ENCODE data around the gene TMEM258.

TMEM258 gene

DNA sequence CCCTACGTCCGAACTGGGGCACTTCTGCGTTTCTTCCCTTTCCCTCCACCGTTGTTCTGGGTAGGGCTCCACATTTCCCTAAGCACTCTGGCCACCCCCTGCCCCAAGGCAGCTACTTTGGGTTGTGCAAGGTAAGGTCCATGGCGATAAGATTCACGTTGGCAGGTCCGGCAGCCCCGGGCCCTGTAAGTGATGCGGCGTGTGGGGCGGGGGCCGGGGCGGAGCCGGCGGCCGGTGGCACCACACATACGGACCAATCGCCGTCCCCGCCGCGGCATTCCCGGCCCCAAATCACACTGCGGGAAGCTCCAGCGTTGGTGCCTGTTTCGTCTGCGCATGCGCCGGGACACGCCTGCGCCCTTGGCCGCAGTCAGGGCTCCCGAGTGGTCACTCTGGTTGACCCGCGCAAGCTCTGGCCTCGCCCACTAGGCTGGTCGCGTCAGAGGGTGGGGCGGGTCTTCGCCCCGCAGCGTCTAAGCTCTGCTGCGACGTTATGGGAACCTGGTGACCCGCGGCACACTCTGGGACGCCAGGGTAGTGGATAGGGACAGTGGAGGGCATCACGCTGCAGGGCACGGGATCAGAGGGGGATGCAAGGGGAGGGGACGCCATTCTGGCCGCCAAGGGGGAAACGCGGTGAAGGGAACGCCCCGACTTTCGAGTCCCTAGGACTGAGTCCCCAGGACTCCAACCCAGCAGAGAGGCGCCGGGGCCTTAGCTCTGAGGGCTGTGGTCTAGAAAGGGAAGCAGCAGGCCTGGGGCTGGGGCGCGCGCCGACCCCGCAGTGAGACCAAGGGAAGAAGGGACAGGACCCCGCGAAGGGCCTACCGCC, 22.8 kb upstream of the TMEM258 start:
- TF ChIP-seq, protein P1, sequence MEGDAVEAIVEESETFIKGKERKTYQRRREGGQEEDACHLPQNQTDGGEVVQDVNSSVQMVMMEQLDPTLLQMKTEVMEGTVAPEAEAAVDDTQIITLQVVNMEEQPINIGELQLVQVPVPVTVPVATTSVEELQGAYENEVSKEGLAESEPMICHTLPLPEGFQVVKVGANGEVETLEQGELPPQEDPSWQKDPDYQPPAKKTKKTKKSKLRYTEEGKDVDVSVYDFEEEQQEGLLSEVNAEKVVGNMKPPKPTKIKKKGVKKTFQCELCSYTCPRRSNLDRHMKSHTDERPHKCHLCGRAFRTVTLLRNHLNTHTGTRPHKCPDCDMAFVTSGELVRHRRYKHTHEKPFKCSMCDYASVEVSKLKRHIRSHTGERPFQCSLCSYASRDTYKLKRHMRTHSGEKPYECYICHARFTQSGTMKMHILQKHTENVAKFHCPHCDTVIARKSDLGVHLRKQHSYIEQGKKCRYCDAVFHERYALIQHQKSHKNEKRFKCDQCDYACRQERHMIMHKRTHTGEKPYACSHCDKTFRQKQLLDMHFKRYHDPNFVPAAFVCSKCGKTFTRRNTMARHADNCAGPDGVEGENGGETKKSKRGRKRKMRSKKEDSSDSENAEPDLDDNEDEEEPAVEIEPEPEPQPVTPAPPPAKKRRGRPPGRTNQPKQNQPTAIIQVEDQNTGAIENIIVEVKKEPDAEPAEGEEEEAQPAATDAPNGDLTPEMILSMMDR (IDR thresholded peaks at IDR 0.05; ENCODE audit: low read depth, low read length): no peak
- peak; percentile 97 to 99 for DNase-seq (ENCODE audit: low read depth in 2 of 2)
- peak overlapping the region; percentile 84 to 87 for H3K4me3 ChIP-seq (replicated peaks in 1 of 2; ENCODE audit: low read depth in 2 of 2, low read length in 2 of 2)

DNA sequence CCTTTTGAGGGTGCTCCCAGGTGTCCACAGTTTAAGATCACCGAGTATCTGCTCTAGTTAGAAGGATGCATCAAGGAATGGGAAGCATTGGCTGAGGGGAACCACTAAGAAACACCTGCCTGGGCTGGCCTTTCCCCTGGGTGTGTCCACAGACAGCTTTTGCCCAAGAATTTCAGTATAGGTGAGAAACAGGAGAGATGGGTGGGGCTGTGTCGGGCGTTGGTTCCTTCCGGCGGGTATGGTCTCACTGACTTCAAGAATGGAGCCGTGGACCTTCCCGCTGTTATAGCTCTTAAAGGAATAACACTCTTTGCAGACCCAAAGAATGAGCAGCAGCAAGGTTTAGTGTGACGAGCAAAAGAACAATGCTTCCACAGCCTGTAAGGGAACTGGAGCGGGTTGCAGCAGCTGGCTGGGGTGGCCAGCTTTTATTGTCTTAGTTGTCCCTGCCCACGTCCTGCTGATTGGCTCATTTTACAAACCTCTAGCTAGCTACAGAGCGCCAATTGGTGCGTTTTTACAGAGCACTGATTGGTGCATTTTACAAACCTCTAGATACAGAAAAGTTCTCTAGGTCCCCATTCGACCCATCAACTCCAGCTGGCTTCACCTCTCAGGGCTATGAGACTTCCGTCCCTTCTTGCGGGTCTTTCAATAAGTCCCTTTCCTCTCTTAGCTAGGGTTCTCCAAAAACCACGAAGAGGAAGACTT, 22.0 kb upstream of the TMEM258 start:
- peak overlapping the region; percentile 34 to 87 for H3K4me3 ChIP-seq (replicated peaks in 1 of 2; ENCODE audit: low read depth in 2 of 2, low read length in 2 of 2)
- TF ChIP-seq, protein P1 (IDR thresholded peaks at IDR 0.05; ENCODE audit: low read depth, low read length): no peak

GRCh38 chr11:61812736-61813411, 20.5 kb upstream of the TMEM258 start:
- TF ChIP-seq, protein P1 (IDR thresholded peaks at IDR 0.05; ENCODE audit: low read depth, low read length): no peak
- no peak overlapping the region for H3K4me3 ChIP-seq (replicated peaks in 1 of 2; ENCODE audit: low read depth in 2 of 2, low read length in 2 of 2)
- DNase-seq (ENCODE audit: low read depth in 2 of 2): no peak

More for the DNA sequence above, 22.0 kb upstream of the TMEM258 start:
- DNase-seq (ENCODE audit: low read depth in 2 of 2): peak; percentile 40 to 67

GRCh38 chr11:61811831-61812230, 19.4 kb upstream of the TMEM258 start:
- DNase-seq (ENCODE audit: low read depth in 2 of 2): no peak
- H3K4me3 ChIP-seq (replicated peaks in 1 of 2; ENCODE audit: low read depth in 2 of 2, low read length in 2 of 2): no peak overlapping the region
- TF ChIP-seq, protein P1 (IDR thresholded peaks at IDR 0.05; ENCODE audit: low read depth, low read length): no peak

- DNase-seq (ENCODE audit: low read depth in 2 of 2): no peak
- TF ChIP-seq, protein P1 (IDR thresholded peaks at IDR 0.05; ENCODE audit: low read depth, low read length): no peak
- H3K4me3 ChIP-seq (replicated peaks in 1 of 2; ENCODE audit: low read depth in 2 of 2, low read length in 2 of 2): no peak overlapping the region
These were observed 18.3 kb upstream of the TMEM258 start for GRCh38 chr11:61810671-61811175.

GRCh38 chr11:61806785-61807184, 14.4 kb upstream of the TMEM258 start:
- no peak for DNase-seq (ENCODE audit: low read depth in 2 of 2)
- H3K4me3 ChIP-seq (replicated peaks in 1 of 2; ENCODE audit: low read depth in 2 of 2, low read length in 2 of 2): no peak overlapping the region
- TF ChIP-seq, protein P1 (IDR thresholded peaks at IDR 0.05; ENCODE audit: low read depth, low read length): no peak

All from cardiac fibroblast (primary cell).